Measurements from ENCODE around the gene ANK3.

DNA sequence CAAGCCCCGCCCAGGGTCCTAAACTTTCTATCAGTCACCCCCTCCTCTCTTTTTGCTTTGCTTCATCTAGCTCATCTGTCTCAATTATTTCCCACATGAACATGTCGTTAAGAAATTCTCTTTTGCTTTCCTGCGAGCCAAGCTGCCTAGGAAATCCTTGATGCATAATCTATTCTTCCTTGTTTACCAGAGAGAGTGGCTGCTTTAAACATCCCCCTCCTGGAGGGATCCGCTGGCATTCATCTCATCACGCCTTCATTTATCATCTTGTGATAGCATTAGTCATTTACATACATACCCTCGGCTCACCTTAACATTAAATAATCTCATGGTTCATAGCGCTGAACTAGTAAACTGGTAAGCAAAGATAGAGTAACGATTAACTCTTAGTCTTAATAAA is 96.7 kb downstream of the ANK3 start:
- TF ChIP-seq, protein P1, sequence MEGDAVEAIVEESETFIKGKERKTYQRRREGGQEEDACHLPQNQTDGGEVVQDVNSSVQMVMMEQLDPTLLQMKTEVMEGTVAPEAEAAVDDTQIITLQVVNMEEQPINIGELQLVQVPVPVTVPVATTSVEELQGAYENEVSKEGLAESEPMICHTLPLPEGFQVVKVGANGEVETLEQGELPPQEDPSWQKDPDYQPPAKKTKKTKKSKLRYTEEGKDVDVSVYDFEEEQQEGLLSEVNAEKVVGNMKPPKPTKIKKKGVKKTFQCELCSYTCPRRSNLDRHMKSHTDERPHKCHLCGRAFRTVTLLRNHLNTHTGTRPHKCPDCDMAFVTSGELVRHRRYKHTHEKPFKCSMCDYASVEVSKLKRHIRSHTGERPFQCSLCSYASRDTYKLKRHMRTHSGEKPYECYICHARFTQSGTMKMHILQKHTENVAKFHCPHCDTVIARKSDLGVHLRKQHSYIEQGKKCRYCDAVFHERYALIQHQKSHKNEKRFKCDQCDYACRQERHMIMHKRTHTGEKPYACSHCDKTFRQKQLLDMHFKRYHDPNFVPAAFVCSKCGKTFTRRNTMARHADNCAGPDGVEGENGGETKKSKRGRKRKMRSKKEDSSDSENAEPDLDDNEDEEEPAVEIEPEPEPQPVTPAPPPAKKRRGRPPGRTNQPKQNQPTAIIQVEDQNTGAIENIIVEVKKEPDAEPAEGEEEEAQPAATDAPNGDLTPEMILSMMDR (conservative IDR thresholded peaks at IDR 0.05; ENCODE audit: low read depth in 2 of 2) = no peak
- TF ChIP-seq, protein P2, sequence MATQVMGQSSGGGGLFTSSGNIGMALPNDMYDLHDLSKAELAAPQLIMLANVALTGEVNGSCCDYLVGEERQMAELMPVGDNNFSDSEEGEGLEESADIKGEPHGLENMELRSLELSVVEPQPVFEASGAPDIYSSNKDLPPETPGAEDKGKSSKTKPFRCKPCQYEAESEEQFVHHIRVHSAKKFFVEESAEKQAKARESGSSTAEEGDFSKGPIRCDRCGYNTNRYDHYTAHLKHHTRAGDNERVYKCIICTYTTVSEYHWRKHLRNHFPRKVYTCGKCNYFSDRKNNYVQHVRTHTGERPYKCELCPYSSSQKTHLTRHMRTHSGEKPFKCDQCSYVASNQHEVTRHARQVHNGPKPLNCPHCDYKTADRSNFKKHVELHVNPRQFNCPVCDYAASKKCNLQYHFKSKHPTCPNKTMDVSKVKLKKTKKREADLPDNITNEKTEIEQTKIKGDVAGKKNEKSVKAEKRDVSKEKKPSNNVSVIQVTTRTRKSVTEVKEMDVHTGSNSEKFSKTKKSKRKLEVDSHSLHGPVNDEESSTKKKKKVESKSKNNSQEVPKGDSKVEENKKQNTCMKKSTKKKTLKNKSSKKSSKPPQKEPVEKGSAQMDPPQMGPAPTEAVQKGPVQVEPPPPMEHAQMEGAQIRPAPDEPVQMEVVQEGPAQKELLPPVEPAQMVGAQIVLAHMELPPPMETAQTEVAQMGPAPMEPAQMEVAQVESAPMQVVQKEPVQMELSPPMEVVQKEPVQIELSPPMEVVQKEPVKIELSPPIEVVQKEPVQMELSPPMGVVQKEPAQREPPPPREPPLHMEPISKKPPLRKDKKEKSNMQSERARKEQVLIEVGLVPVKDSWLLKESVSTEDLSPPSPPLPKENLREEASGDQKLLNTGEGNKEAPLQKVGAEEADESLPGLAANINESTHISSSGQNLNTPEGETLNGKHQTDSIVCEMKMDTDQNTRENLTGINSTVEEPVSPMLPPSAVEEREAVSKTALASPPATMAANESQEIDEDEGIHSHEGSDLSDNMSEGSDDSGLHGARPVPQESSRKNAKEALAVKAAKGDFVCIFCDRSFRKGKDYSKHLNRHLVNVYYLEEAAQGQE (IDR thresholded peaks at IDR 0.05; ENCODE audit: unreplicated experiment) = no peak
- TF ChIP-seq EZH2 (IDR thresholded peaks at IDR 0.05; ENCODE audit: low read depth, unreplicated experiment) = no peak
- TF ChIP-seq EZH2phosphoT487 (IDR thresholded peaks at IDR 0.05; ENCODE audit: unreplicated experiment) = no peak
- TF ChIP-seq CREB1 (CRISPR knock-in tag; IDR thresholded peaks at IDR 0.05; ENCODE audit: low read depth) = no peak
- TF ChIP-seq ZNF114 (CRISPR knock-in tag; IDR thresholded peaks at IDR 0.05) = no peak
- TF ChIP-seq JUNB (IDR thresholded peaks at IDR 0.05; ENCODE audit: unreplicated experiment) = no peak
- no peak for TF ChIP-seq POLR2AphosphoS5 (IDR thresholded peaks at IDR 0.05; ENCODE audit: low read depth)
- no peak for TF ChIP-seq ZNF331 (CRISPR knock-in tag; IDR thresholded peaks at IDR 0.05; ENCODE audit: low read depth)
- TF ChIP-seq, protein P3, sequence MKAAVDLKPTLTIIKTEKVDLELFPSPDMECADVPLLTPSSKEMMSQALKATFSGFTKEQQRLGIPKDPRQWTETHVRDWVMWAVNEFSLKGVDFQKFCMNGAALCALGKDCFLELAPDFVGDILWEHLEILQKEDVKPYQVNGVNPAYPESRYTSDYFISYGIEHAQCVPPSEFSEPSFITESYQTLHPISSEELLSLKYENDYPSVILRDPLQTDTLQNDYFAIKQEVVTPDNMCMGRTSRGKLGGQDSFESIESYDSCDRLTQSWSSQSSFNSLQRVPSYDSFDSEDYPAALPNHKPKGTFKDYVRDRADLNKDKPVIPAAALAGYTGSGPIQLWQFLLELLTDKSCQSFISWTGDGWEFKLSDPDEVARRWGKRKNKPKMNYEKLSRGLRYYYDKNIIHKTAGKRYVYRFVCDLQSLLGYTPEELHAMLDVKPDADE (IDR thresholded peaks at IDR 0.05) = no peak
- TF ChIP-seq, protein P4, sequence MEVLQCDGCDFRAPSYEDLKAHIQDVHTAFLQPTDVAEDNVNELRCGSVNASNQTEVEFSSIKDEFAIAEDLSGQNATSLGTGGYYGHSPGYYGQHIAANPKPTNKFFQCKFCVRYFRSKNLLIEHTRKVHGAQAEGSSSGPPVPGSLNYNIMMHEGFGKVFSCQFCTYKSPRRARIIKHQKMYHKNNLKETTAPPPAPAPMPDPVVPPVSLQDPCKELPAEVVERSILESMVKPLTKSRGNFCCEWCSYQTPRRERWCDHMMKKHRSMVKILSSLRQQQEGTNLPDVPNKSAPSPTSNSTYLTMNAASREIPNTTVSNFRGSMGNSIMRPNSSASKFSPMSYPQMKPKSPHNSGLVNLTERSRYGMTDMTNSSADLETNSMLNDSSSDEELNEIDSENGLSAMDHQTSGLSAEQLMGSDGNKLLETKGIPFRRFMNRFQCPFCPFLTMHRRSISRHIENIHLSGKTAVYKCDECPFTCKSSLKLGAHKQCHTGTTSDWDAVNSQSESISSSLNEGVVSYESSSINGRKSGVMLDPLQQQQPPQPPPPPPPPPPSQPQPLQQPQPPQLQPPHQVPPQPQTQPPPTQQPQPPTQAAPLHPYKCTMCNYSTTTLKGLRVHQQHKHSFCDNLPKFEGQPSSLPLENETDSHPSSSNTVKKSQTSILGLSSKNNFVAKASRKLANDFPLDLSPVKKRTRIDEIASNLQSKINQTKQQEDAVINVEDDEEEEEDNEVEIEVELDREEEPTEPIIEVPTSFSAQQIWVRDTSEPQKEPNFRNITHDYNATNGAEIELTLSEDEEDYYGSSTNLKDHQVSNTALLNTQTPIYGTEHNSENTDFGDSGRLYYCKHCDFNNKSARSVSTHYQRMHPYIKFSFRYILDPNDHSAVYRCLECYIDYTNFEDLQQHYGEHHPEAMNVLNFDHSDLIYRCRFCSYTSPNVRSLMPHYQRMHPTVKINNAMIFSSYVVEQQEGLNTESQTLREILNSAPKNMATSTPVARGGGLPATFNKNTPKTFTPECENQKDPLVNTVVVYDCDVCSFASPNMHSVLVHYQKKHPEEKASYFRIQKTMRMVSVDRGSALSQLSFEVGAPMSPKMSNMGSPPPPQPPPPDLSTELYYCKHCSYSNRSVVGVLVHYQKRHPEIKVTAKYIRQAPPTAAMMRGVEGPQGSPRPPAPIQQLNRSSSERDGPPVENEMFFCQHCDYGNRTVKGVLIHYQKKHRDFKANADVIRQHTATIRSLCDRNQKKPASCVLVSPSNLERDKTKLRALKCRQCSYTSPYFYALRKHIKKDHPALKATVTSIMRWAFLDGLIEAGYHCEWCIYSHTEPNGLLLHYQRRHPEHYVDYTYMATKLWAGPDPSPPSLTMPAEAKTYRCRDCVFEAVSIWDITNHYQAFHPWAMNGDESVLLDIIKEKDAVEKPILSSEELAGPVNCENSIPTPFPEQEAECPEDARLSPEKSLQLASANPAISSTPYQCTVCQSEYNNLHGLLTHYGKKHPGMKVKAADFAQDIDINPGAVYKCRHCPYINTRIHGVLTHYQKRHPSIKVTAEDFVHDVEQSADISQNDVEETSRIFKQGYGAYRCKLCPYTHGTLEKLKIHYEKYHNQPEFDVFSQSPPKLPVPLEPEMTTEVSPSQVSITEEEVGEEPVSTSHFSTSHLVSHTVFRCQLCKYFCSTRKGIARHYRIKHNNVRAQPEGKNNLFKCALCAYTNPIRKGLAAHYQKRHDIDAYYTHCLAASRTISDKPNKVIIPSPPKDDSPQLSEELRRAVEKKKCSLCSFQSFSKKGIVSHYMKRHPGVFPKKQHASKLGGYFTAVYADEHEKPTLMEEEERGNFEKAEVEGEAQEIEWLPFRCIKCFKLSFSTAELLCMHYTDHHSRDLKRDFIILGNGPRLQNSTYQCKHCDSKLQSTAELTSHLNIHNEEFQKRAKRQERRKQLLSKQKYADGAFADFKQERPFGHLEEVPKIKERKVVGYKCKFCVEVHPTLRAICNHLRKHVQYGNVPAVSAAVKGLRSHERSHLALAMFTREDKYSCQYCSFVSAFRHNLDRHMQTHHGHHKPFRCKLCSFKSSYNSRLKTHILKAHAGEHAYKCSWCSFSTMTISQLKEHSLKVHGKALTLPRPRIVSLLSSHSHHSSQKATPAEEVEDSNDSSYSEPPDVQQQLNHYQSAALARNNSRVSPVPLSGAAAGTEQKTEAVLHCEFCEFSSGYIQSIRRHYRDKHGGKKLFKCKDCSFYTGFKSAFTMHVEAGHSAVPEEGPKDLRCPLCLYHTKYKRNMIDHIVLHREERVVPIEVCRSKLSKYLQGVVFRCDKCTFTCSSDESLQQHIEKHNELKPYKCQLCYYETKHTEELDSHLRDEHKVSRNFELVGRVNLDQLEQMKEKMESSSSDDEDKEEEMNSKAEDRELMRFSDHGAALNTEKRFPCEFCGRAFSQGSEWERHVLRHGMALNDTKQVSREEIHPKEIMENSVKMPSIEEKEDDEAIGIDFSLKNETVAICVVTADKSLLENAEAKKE (CRISPR knock-in tag; IDR thresholded peaks at IDR 0.05) = no peak

Measured in GM23338 (cell line).